Central memory CD8-positive, alpha-beta T cell (primary cell): ENCODE measurements around the gene SART3.

Experiments used
- ATAC-seq: fragments of 150-1000 bp; cut with Tn5 transposase; replicated peaks from 2 replicates; pipeline ENCODE4 v1.10.0; 2022; ENCODE audit warnings: mild to moderate bottlenecking, moderate FRiP score, moderate number of reproducible peaks; ENCODE audit not compliant: poor library complexity, severe bottlenecking; ENCODE audit errors: extremely low read depth
- DNase-seq, 2 donors: peaks; one replicate each; pipeline ENCODE4 v3.0.0; 2021; ENCODE audit warnings: low spot score in 2 of 2
- H3K27ac Mint-ChIP-seq: one replicate; pipeline ENCODE4 v1.8.0; 2022; ENCODE audit warnings: low read depth, mild to moderate bottlenecking, moderate library complexity, mixed read lengths
- H3K27me3 Mint-ChIP-seq: one replicate; pipeline ENCODE4 v1.8.0; 2022; ENCODE audit warnings: mixed read lengths
- H3K36me3 Mint-ChIP-seq: one replicate; pipeline ENCODE4 v1.8.0; 2022; ENCODE audit warnings: mild to moderate bottlenecking, moderate library complexity, mixed read lengths; ENCODE audit not compliant: insufficient read depth
- H3K4me1 Mint-ChIP-seq: one replicate; pipeline ENCODE4 v1.8.0; 2022; ENCODE audit warnings: mixed read lengths
- H3K4me3 Mint-ChIP-seq: one replicate; pipeline ENCODE4 v1.8.0; 2022; ENCODE audit warnings: mild to moderate bottlenecking, moderate library complexity, mixed read lengths
- H3K9me3 Mint-ChIP-seq: one replicate; pipeline ENCODE4 v1.8.0; 2022; ENCODE audit warnings: mixed read lengths

Gene SART3

GRCh38 chr12:108531929-108532848, 28.8 kb downstream of the SART3 start:
- H3K36me3 Mint-ChIP-seq, result peaks cover 78% of the 10 kb centered on the region
- ATAC-seq, result no peak
- no peak overlapping the region for H3K27ac Mint-ChIP-seq

DNA sequence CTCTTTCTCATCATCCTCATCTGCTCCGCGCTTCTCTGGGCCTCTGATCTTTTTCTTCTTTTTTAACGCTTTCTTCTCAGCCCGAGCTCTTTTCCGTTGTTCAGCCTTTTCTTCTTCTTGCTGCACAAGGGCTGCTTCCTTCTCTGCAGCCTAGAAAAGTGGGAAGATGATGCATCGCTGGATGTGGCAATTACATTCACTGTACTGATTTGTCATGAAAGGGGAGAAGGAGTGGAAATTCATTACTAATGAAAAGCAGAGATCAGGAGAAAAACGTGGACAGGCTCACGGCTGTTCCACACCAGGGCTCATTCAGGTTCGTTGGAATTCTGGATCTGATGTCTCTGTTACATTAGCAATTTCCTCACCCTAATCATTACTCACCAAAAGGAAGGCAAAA, 30.8 kb downstream of the SART3 start:
- H3K27me3 Mint-ChIP-seq, result no peaks in the 10 kb centered on the region
- no peaks in the 10 kb centered on the region for H3K9me3 Mint-ChIP-seq
- peaks cover 23% of the 10 kb centered on the region for H3K4me1 Mint-ChIP-seq
- no peak for DNase-seq
- no peak for ATAC-seq
- peaks cover 81% of the 10 kb centered on the region for H3K36me3 Mint-ChIP-seq
- no peak overlapping the region for H3K4me3 Mint-ChIP-seq
- no peak overlapping the region for H3K27ac Mint-ChIP-seq

More at GRCh38 chr12:108531929-108532848, 28.8 kb downstream of the SART3 start:
- DNase-seq, result no peak
- H3K4me3 Mint-ChIP-seq, result no peak overlapping the region
- H3K27me3 Mint-ChIP-seq, result no peaks in the 10 kb centered on the region
- no peaks in the 10 kb centered on the region for H3K9me3 Mint-ChIP-seq
- peaks cover 16% of the 10 kb centered on the region for H3K4me1 Mint-ChIP-seq

DNA sequence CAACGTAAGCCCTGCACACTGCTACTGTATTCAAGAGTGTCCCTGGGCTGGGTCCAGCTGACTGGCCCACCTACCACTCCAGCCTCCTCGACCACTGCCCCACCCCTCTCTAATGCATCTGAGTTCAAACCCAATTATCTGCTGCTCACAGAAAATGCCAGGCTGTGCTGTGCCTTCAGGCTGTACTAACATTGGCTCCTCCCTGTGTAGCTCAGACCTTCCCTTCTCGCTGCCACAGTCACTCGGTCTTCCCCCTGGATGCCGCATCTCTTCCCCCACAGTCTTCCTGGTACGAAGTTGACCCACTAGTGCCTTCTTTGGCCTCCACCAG, 33.8 kb downstream of the SART3 start:
- Mint-ChIP-seq H3K9me3 (no peaks in the 10 kb centered on the region), H3K27me3 (no peaks in the 10 kb centered on the region), H3K4me1 (peaks cover 23% of the 10 kb centered on the region), H3K27ac (peak overlapping the region; percentile 80), H3K4me3 (no peak overlapping the region), H3K36me3 (peaks cover 77% of the 10 kb centered on the region)
- ATAC-seq (no peak), DNase-seq (no peak)

DNA sequence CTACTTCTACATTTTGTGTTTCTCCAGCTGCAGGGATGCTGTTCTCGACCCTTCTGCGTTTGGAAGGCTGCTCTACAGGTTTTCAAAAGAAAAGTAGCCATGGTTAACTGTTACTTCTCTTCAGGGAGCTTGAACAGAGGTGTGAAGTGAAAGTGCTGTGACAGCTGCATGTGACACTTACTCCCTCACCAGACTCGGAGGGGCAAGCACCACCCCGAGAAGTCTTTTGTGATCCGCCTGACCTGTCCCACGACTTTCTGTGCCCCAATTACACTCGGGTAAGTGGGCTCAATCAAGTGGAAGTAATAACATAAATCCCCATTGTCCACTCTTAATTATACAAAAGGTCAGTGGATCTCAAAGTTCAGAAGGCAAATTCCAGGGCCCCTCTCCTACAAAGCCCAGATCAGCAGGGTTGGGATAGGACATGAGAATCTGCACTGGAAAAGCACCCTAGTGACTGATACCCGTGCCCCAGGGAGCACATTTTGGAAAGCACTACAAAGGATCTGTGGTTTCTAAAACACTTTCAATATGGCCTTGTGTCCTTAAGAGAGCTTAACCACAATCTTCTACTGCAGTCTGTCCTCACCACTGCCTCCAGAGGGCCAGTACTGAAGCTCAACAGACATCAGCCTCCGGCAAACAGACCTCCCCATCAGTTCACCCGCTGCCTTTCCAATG, 34.3 kb downstream of the SART3 start:
- no peak for DNase-seq
- peaks cover 80% of the 10 kb centered on the region for H3K36me3 Mint-ChIP-seq
- ATAC-seq, result no peak
- no peaks in the 10 kb centered on the region for H3K9me3 Mint-ChIP-seq
- peak overlapping the region; percentile 80 for H3K27ac Mint-ChIP-seq
- peaks cover 23% of the 10 kb centered on the region for H3K4me1 Mint-ChIP-seq
- H3K27me3 Mint-ChIP-seq, result no peaks in the 10 kb centered on the region
- no peak overlapping the region for H3K4me3 Mint-ChIP-seq

- DNase-seq, result no peak
- peaks cover 79% of the 10 kb centered on the region for H3K36me3 Mint-ChIP-seq
These were observed 35.3 kb downstream of the SART3 start for GRCh38 chr12:108525681-108526080.

DNA sequence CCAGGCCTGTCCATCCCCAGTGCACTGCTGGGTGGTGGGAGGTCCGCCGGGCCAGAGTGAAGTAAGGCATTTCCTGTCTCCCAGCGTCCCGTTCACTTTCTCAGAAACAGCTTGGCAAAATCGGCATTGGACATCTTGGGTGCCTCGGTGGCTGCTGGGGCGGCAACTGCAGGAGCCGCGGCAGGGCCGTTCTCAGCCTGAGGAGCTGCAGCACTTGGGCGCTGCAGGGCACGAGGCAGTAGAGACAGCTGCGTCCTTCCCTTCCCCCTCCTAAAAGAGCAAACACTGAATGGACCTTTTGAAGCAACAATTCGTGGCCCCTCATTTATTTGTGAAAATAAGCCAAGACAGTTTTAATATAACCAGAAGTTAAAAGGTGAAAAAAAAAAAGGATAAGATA, 37.6 kb downstream of the SART3 start:
- ATAC-seq (no peak), DNase-seq (no peak)
- Mint-ChIP-seq H3K4me3 (no peak overlapping the region), H3K36me3 (peaks cover 77% of the 10 kb centered on the region), H3K9me3 (no peaks in the 10 kb centered on the region), H3K27ac (no peak overlapping the region), H3K4me1 (peaks cover 12% of the 10 kb centered on the region), H3K27me3 (no peaks in the 10 kb centered on the region)

More at GRCh38 chr12:108525681-108526080, 35.3 kb downstream of the SART3 start:
- Mint-ChIP-seq H3K27me3 (no peaks in the 10 kb centered on the region), H3K9me3 (no peaks in the 10 kb centered on the region), H3K27ac (no peak overlapping the region), H3K4me1 (peaks cover 23% of the 10 kb centered on the region), H3K4me3 (no peak overlapping the region)
- ATAC-seq, result no peak

DNA sequence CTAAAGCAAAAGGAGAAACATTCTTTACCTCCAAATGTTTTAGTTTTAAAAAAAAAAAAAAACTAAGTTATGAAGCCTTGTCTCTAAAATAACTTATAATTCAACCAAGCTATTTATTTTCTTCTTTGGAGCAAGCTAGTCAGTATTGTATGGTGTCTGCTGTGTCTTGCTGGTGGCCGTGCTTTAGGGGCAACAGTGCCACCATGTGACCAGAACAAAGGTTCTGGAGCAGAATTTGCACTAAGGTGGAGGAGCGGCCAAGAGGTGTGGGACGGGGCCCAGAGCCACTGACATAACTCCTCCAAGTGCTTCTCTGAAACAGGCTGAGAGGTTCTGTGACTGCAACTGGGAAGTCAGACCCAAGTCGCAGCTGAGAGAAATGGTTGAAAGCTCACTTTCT, 41.4 kb downstream of the SART3 start:
- Mint-ChIP-seq H3K9me3 (no peaks in the 10 kb centered on the region), H3K4me1 (peaks cover 28% of the 10 kb centered on the region), H3K27me3 (no peaks in the 10 kb centered on the region), H3K36me3 (peaks cover 55% of the 10 kb centered on the region), H3K27ac (no peak overlapping the region), H3K4me3 (no peak overlapping the region)
- no peak for ATAC-seq
- no peak for DNase-seq

DNA sequence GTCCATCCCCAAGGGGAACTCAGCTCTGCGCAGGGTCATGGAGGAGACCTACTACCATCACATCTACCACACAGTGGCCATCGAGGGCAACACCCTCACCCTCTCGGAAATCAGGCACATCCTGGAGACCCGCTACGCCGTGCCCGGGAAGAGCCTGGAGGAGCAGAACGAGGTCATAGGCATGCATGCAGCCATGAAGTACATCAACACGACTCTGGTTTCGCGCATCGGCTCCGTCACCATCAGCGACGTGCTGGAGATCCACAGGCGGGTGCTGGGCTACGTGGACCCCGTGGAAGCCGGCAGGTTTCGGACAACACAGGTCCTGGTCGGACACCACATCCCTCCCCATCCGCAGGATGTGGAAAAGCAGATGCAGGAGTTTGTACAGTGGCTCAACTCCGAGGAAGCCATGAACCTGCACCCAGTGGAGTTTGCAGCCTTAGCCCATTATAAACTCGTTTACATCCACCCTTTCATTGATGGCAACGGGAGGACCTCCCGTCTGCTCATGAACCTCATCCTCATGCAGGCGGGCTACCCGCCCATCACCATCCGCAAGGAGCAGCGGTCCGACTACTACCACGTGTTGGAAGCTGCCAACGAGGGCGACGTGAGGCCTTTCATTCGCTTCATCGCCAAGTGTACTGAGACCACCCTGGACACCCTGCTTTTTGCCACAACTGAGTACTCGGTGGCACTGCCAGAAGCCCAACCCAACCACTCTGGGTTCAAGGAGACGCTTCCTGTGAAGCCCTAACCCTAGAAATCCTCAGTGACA, 42.1 kb downstream of the SART3 start:
- Mint-ChIP-seq H3K27ac (no peak overlapping the region), H3K36me3 (peaks cover 51% of the 10 kb centered on the region), H3K27me3 (no peaks in the 10 kb centered on the region), H3K4me1 (peaks cover 34% of the 10 kb centered on the region), H3K9me3 (no peaks in the 10 kb centered on the region), H3K4me3 (no peak overlapping the region)
- ATAC-seq, result no peak
- DNase-seq, result no peak

DNA sequence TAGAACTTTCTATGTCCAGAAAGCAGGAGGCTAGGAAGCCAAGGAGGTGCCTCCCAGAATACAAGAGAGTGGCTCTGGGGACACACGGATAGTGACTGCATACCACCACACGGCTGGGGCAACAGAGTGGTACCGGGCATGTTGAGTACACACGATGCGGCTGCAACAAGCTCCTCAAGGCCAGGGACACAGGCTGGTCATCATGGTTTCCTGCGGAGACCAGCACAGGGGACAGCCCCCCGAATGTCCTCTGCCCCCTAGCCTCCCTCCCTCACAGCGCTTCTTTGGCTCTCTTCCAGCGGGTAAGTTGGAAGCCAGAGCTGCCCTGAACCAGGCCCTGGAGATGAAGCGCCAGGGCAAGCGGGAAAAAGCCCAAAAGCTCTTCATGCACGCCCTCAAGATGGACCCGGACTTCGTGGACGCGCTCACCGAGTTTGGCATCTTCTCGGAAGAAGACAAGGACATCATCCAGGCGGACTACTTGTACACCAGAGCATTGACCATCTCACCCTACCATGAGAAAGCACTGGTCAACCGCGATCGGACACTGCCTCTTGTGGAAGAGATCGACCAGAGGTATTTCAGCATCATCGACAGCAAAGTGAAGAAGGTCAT, 42.8 kb downstream of the SART3 start:
- peak overlapping the region; percentile 65 for H3K27ac Mint-ChIP-seq
- H3K9me3 Mint-ChIP-seq, result no peaks in the 10 kb centered on the region
- H3K27me3 Mint-ChIP-seq, result no peaks in the 10 kb centered on the region
- H3K4me3 Mint-ChIP-seq, result no peak overlapping the region
- H3K36me3 Mint-ChIP-seq, result peaks cover 46% of the 10 kb centered on the region
- no peak for DNase-seq
- H3K4me1 Mint-ChIP-seq, result peaks cover 34% of the 10 kb centered on the region
- ATAC-seq, result no peak

- Mint-ChIP-seq H3K9me3 (no peaks in the 10 kb centered on the region), H3K36me3 (peaks cover 41% of the 10 kb centered on the region), H3K4me3 (no peak overlapping the region), H3K4me1 (peaks cover 34% of the 10 kb centered on the region), H3K27me3 (no peaks in the 10 kb centered on the region), H3K27ac (peak overlapping the region; percentile 65)
- no peak for DNase-seq
- ATAC-seq, result no peak
These were observed 43.5 kb downstream of the SART3 start for GRCh38 chr12:108517288-108518100.

GRCh38 chr12:108516511-108517275, 44.3 kb downstream of the SART3 start:
- H3K4me1 Mint-ChIP-seq, result peaks cover 40% of the 10 kb centered on the region
- H3K27ac Mint-ChIP-seq, result peak overlapping the region; percentile 65
- H3K9me3 Mint-ChIP-seq, result no peaks in the 10 kb centered on the region
- ATAC-seq, result no peak
- no peaks in the 10 kb centered on the region for H3K27me3 Mint-ChIP-seq
- peak overlapping the region; percentile 91 for H3K4me3 Mint-ChIP-seq
- H3K36me3 Mint-ChIP-seq, result peaks cover 33% of the 10 kb centered on the region
- no peak for DNase-seq
